ENCODE data around the gene ASCL1.

GRCh38 chr12:102910792-102911191 is 46.7 kb upstream of the ASCL1 start:
- TF ChIP-seq ZNF555 (tag by site-specific recombination; conservative IDR thresholded peaks at IDR 0.05) (no peak), CTCF (tag by site-specific recombination; IDR thresholded peaks at IDR 0.05) (no peak), ZNF639 (tag by site-specific recombination; IDR thresholded peaks at IDR 0.05) (no peak)

Measured in HEK293 (cell line).